Measurements from ENCODE around the gene BPI.

GRCh38 chr20:38315290-38315966 lies 11.5 kb downstream of the BPI start:
- TF ChIP-seq CTCF (IDR thresholded peaks at IDR 0.05; ENCODE audit: low read depth, low read length): no peak
- TF ChIP-seq EZH2phosphoT487 (IDR thresholded peaks at IDR 0.05; ENCODE audit: low read depth): no peak
